Measurements from ENCODE around the gene GSTM4. TPM values are rescaled to one million over a fixed set of nuclear protein-coding genes. Genes with fewer than 3 reads are reported as not detected.

The GSTM4 gene
- total RNA-seq, 4 donors from 2014 or later, result 30.8 to 68.8 (median 43.7) TPM

- TF ChIP-seq CTCF (IDR thresholded peaks at IDR 0.05) (no peak), POLR2A (IDR thresholded peaks at IDR 0.05) (no peak)
- 80 to 95% methylated on average over 7 to 14 of the region's 17 CpGs for WGBS, 2 donors
- no peaks in the 10 kb centered on the region for H3K27me3 ChIP-seq
- intact Hi-C loops (cut with DNase I), result no loop called here
- H3K27ac ChIP-seq, result no peak overlapping the region
- H3K9me3 ChIP-seq, result no peaks in the 10 kb centered on the region
- H3K4me1 ChIP-seq, result peaks cover 9 to 15% of the 10 kb centered on the region in 2 donors
- peaks cover 27 to 28% of the 10 kb centered on the region in 2 donors for H3K36me3 ChIP-seq
- H3K4me3 ChIP-seq (replicated peaks in 1 of 3), result no peak overlapping the region
- DNase-seq, result no peak
Measured at GRCh38 chr1:109624201-109625010, 31.5 kb upstream of the GSTM4 start.

- Histone ChIP-seq H3K4me1 (peaks cover 9 to 13% of the 10 kb centered on the region in 2 donors), H3K36me3 (peaks cover 30 to 31% of the 10 kb centered on the region in 2 donors), H3K9me3 (no peaks in the 10 kb centered on the region), H3K4me3 (replicated peaks in 1 of 3) (no peak overlapping the region), H3K27ac (no peak overlapping the region), H3K27me3 (no peaks in the 10 kb centered on the region)
- intact Hi-C loops (cut with DNase I), result no loop called here
- WGBS, 2 donors, result 90 to 93% methylated on average over 14 to 15 of the region's 16 CpGs
- TF ChIP-seq POLR2A (IDR thresholded peaks at IDR 0.05), result no peak
- no peak for TF ChIP-seq CTCF (IDR thresholded peaks at IDR 0.05)
- DNase-seq, result no peak
Measured at GRCh38 chr1:109625176-109625575, 30.7 kb upstream of the GSTM4 start.

- Histone ChIP-seq H3K4me1 (peaks cover 9 to 13% of the 10 kb centered on the region in 2 donors), H3K9me3 (no peaks in the 10 kb centered on the region), H3K27ac (no peak overlapping the region), H3K27me3 (no peaks in the 10 kb centered on the region), H3K36me3 (peaks cover 32% of the 10 kb centered on the region in 2 donors), H3K4me3 (replicated peaks in 1 of 3) (no peak overlapping the region)
- TF ChIP-seq CTCF (IDR thresholded peaks at IDR 0.05), result no peak
- TF ChIP-seq POLR2A (IDR thresholded peaks at IDR 0.05), result no peak
- 86% methylated on average over 27 to 31 of the region's 32 CpGs for WGBS, 2 donors
- intact Hi-C loops (cut with DNase I), result no loop called here
- DNase-seq, result no peak
Measured at GRCh38 chr1:109625601-109626560, 30.0 kb upstream of the GSTM4 start.

- H3K4me1 ChIP-seq, result peaks cover 1 to 4% of the 10 kb centered on the region in 2 donors
- WGBS, 2 donors, result 92 to 96% methylated on average over 14 to 18 of the region's 21 CpGs
- no peak overlapping the region for H3K4me3 ChIP-seq (replicated peaks in 1 of 3)
- no peak for DNase-seq
- TF ChIP-seq CTCF (IDR thresholded peaks at IDR 0.05) (no peak), POLR2A (IDR thresholded peaks at IDR 0.05) (no peak)
- H3K27me3 ChIP-seq, result no peaks in the 10 kb centered on the region
- H3K36me3 ChIP-seq, result peaks cover 35 to 41% of the 10 kb centered on the region in 2 donors
- no peak overlapping the region for H3K27ac ChIP-seq
- H3K9me3 ChIP-seq, result no peaks in the 10 kb centered on the region
- intact Hi-C loops (cut with DNase I), result no loop called here
Measured at GRCh38 chr1:109626682-109627408, 29.1 kb upstream of the GSTM4 start.

Measured in thyroid gland (tissue), 4 donors.